Cerebellar cortex (tissue), 1 donor: ENCODE results near the gene ALOX15.
"Not testable (repeated sequence)": the region's sequence is repeated elsewhere in the genome, so short reads cannot be mapped to it uniquely, and the experiment has no call there.

Source experiments
- DNase-seq: peaks from one replicate; pipeline ENCODE4 v3.0.0-alpha.2; 2015; ENCODE audit warnings: low spot score

The ALOX15 gene

DNA sequence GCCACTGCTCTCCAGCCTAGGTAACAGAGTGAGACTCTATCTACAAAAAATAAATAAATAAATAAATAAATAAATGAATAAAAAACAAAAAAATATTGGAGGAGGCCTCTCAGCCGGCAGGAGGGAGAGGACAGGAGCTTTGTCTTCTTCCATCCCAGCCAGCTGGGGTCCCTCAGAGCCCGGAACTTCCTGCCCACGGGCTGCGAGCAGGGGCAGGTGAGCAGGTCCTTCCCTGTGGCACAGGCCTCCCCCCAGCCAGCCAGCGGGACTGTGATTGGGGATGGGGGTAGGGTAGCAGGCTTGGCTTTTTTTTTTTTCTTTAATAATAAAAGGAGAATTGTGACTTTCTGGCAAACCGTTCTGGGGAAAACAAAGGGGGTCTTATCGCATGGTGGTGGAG lies 47.1 kb downstream of the ALOX15 start:
- no peak for DNase-seq

DNA sequence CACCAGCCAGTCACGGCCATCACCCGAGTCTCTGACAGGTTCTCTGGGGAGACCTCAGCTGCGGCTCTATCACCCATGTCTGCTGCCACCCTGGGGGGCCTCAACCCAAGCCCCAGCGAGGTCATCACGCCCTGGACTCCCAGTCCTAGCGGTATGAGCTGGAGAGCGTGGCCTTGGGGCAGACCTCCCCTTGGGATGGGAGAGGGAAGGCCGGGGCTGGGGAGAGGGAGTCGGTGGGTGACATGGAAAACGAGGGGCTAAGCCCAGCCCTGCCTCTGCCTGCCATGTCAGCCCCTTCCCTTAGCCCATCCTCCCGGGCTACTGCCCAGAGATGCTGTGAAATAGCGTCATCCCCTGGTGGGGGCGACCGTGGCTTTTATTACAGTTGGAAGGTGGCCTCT lies 48.5 kb downstream of the ALOX15 start:
- DNase-seq: no peak

DNA sequence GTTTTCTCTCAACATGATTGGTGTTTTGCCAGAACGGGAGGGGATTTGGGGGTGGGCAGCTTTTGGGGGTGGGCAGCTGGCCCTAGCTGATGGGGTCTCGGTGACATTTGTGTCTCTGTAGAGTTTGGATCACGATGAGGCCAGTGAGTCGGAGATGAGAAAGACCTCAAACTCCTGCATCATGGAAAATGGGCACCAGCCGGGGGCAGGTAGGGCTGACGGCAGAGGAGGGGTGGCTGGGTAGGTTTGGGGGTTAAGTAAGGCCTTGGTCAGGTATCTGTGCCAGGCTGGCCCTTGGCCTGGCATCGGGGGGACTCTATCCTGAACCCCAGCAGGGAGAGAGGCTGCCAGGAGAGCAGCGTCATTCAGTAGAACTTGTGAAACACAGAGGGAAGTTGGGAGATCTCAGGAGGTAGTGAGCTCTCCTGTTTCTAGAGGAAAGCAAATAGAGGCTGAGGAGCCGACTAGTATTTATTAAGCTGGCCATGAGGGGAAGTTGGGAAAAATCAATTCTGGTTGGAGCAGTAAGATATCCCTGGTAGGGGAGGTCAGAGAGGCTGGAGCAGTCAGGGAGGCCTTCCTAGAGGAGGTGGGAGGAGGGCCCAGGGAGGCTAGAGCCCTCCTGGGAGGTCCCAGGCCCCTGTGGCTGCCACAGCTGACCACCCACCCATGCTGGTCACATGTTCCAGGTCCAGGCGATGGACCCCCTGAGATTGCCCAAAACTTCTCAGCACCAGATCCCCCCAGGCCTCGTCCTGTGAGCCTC lies 49.1 kb downstream of the ALOX15 start:
- no peak for DNase-seq

DNA sequence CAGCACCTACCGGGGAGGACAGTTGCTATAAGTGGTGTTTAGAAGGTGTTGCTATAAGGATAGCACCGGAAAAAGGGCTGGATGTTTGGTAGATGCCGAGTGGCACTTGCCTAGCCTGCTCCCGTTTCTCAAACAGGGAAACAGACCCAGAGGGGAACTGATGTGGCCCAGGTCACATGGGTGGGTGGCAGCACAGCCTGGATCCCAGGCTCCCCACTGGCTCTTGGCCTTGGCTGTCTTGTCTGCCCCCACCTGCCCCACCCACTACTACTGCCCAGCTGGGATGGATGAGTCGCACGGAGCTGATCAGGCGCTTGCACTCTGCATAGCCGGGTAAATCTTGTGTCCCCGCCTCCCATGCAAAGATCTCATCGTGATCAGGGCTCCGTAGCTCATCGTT lies 49.9 kb downstream of the ALOX15 start:
- no peak for DNase-seq

DNA sequence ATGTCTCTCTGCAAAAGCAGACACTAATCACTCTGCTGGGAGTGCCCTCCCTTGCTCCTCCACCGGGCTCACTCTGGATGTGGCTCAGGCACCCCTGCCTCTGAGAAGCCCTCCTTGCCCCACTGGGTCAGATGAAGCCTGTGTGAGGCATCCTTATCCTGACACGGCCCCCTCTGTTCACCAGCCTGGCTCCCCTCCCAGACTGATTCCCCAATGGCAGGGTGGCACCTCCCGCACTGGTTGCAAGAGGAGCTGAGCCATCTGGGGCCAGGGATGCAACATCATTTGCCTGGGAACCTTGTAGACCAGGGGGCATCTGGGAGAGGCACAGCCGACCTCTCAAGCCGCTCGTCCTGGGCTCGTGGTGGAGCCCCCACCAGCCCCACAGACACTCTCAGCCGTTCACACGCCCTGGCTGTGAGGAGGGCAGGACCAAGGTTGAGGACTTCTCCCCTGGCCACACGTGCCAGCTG lies 50.5 kb downstream of the ALOX15 start:
- DNase-seq: no peak

DNA sequence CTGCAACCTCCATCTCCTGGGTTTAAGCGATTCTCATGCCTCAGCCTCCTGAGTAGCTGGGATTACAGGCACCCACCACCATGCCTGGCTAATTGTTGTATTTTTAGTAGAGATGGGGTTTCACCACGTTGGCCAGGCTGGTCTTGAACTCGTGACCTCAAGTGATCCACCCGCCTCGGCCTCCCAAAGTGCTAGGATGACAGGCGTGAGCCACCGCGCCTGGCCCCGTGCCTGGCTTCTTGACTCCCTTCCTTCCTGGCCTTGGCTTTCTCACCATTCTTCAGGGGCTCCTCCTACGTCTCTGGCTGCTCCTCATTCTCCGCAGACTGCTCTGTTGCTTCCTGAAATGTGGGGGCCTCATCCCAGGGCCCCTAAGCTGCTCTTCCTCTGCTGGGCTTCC lies 51.4 kb downstream of the ALOX15 start:
- DNase-seq: not testable (repeated sequence)

DNA sequence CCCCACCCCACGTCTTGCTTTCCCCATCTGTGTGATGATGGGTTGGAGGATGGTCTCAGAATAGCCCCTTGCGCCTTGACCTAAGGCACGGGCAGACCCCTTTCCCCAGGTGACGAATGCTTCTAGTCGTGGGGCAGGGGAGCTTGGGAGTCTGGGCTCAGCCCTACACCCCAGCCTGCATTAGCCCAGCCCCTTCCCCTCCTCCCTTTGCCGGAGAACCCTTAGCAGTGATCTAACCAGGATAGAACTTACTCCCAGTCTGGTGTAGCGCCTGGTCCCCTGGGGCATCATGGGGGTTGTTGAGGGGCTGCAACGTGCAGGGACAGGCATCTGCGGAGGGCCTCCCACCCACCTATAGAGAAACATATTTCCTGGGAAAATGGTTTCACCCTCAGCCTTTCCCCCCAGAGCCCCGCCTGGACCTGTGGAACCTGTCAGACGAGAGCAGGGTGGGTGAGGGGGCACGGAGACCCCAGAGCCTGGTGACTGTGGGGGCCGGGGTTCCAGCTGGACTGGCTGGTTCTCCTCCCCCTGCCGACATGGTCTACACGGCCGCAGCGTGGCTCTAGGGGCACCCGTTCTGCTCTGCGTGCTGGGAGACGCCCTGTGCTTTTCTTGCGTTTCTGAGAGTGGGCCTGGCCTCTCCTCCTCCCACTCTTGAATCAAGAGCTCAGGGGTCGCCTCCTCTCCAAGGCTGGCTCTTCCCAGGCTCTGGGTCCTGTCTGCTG lies 52.4 kb downstream of the ALOX15 start:
- DNase-seq: no peak

DNA sequence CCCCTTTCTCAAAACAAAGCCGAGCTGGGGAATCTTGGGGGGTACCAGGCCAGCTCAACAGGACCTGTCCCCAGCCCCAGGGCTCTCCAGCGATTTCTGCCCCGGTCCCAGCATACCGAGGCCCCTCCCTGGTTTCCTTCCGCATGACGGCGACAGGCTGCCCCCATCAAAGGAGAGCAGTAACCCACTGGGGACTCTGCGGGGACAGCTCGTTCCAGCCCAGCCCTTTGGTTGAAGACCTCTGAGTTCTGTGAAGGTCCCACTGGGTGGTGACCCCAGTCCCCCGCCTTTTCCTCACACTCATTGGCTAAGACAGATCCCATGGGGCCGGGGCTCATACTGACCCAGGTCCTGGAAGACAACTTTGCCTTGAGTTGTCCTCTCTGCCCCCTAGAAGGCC lies 53.1 kb downstream of the ALOX15 start:
- no peak for DNase-seq

DNA sequence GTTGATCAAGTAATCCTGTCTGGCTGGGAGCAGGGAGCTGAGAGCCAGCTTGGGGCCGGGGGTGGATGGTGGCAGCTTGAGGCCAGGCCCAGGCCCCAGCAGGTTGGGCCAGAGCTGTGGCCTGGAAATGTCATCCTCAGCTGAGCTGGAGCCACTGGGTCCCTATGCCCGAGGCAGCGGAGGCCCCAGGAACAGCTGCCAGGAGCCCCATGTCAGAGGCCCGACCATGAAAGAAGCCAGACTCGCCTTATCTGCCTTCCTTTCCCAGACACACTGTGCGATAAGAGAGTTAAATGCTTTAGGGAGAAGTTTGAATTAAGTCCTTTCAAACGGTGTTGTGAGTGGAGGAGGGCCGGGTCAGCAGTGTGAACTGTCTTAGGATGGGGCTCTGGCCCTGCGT lies 53.7 kb downstream of the ALOX15 start:
- DNase-seq: no peak

DNA sequence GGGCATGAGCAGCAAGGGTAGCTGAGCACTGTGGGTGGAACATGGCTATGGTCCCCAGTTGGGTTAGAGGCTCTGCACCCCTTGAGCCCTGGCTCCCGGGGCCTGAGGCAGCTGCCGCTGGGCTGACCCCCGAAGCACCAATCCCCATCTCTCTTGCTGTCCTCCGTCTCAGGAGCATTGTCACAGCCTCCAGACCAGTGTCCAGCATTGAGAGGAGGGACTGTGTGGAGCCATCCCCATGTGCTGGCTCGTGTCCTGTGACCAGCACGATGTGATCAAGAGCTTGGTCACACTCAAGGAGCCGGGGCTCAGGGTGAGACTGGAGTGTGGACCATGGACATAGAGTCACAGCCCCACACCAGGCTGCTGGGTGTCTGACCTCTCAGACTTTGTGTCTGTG lies 54.3 kb downstream of the ALOX15 start:
- DNase-seq: no peak

DNA sequence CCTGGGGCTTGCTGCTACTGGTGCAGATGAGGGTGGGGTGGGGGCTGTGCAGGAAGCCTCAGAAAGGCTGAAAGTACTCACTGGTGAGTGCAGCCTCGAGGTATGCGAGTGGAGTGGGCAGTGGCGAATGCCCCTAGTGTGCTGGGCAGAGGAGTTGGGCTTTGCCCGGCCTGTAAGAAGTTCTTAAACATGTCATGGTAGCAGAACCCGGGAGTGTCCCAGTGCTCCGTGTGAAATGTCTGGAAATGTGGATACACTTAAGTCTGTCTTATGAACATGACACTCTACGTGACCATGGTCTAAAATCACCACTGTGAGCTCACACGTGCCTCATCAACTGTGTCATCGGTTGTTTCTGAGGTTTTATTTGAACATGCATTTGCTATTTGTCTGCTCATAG lies 55.4 kb downstream of the ALOX15 start:
- DNase-seq: no peak

DNA sequence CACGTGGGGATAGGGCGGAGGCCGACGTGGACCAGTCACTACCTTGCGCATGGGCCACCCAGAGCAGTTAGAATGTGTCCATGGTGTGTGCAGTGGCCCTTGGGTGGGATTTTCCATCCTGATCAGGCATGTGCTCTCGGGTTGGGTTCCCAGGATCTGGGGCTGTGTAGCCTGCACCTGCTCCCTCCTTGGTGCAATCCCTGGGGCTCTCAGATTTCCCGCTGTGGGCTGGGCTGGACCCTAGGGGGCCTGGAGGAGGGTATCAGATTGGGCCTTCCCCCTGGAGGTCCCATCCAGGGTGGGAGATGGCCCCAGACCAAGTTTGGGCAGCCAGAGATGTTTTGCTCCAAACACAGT lies 55.9 kb downstream of the ALOX15 start:
- no peak for DNase-seq

DNA sequence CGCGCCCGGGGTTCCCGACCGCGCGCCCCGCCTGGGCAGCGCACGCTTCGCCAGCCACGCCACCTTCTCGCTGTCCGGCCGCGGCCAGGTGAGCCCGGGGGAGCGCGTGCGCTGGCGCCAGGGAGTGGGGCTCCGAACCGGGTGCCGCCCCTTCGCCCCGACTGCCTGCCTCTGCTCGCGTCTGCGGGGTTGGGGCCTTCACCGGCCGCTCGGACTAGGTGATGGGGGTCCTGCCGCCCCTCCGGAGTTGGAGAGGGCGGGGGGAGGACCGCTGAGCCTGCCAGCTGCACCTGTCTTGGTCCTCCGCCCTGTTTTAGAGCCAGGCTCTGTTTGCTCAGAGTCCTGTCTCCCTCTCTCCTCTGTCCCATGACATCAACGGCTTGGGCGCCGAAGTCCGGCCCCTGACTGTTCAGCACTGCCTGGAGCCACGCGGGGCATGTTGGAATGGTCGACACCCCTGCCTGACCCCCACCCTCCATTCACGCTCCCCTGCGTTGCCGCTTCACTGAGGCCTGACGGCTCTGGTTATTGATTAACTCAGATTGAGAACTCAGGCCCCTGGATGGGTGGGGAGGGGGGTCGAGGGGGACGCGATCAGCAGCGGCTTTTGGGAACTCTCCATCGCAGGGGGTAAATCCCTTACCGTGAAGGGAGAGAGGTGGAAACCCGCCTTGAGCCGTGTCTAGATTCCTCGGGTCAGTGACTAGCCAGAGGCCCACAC lies 56.4 kb downstream of the ALOX15 start:
- no peak for DNase-seq

DNA sequence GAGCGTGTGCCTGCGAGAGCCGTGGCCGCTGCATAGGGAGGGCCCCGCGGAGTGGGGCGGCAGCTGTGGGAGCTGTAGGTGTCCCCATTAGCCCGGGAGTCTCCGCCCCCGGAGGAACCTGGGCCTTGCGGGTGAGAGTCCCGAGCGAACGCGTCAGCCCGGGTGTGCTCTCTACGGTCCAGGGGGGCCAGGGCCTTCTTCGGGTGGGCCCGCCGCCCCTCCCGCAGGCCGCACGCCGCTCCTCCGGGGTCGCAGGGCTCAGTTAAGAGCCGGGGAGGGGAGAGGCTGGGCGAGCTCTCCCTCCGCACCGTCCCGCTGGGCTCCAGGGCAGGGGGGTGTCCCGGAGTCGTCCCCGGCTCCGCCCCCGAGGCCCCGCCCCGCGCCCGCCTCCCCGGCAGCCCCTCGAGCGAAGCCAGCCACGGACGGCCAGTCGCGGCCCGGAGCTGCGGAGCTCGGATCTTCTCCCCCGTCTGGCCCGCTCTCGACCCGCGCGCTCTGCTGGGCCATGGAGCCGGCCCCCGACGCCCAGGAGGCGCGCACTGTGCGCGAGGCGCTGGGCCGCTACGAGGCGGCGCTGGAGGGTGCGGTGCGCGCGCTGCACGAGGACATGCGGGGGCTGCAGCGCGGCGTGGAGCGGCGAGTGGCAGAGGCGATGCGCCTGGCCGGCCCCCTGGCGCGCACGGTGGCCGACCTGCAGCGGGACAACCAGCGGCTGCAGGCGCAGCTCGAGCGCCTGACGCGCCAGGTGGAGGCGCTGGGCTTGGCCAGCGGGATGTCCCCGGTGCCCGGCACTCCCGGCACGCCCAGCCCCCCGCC lies 57.2 kb downstream of the ALOX15 start, which contains the start of gene SMTNL2:
Gene SMTNL2 (plus strand): TSS at position 429 of the 816 bp plus-strand sequence. CDS start 77 bp downstream, at position 506.
- DNase-seq: no peak

DNA sequence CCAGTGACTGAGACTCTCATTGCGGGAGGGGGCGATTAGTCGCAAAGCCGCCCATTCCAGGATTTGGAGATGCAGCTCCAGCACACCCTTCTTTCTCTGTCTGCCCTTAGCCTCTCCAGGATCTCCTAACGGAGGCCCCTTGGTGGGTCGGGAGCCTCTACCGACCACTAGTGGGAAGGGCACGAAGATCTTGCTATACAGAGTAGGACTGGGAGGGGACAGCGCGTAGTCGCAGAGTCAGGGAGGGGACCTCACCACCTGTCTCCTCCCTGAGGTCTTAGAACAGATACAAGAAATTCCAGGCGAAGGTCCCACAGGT lies 57.7 kb downstream of the ALOX15 start:
- DNase-seq: peak; percentile 36

DNA sequence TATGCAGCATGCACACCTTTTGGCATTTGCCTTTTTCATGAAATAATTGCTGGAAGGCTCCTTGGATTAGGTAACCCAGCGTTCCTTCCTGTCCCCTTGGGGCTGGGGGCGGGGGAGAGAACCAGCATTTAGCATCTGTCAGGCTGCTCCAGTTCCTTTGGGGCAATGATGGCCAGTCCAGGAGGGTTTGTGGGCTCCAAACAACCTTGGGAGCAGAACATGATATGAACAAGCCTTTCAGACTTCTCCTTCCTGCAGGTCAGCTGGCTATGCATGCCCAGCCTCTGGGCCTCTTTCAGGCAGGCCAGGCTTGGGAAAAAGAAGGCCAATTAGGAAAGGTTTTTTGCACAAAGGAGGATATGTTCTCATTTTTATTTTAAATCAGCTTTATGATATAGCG lies 58.3 kb downstream of the ALOX15 start:
- no peak for DNase-seq

DNA sequence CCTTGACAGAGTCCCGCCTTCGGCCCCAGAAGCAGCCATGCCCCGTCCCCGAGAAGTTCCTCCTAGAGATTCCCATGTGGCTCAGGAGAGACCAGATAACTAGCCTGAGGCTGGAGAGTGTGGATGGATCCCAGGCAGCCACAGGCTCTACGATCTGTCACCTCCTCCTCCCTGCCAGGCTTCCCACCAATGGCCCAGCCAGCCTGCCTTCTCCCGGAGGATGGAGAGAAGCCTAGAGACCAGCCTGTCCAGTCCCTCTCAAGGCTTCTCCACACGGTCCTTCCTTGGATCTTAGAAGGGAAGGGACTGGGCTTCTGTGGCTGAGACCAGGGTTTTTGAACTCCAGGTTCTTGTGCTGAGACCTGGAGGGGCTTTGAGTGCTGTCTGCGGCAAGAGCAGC lies 58.8 kb downstream of the ALOX15 start:
- peak; percentile 17 for DNase-seq

DNA sequence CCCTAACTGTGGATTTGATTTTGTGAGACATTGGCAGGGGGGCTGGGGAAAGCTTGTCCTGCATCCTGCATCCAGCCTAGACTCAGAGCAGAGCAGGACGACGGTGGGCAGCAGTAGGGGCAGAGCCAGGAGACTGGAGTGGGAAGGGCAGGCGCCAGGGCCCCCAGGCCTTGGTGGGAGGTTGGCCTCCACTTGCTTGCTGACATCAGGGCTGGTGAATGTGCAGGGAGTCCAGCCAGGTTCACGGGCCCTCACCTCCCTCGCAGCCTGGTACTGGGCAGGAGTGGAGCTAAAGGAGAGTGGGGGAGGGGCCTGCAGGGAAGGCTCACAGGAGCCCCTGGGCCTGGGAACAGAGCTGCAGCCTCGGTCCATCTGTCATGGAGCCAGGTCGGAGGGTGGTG lies 59.4 kb downstream of the ALOX15 start:
- no peak for DNase-seq
